Measurements from ENCODE around the gene C19orf73. TPM values are rescaled to one million over a fixed set of nuclear protein-coding genes. Genes with fewer than 3 reads are reported as not detected.
A peak's percentile ranks its signal among the peaks of the same experiment; 100 is the strongest.
"Not testable (repeated sequence)": the region's sequence is repeated elsewhere in the genome, so short reads cannot be mapped to it uniquely, and the experiment has no call there.

C19orf73 gene
- total and polyA plus RNA-seq, 2 donors (not counting 1 experiment from before 2014, with no cell fraction given), result 0.30 to 0.83 TPM

- Histone ChIP-seq H2AFZ (ENCODE audit: low read length) (no peak overlapping the region), H3K4me2 (ENCODE audit: extremely low read depth, insufficient read depth, low read length) (no peak overlapping the region), H3K79me2 (ENCODE audit: control insufficient read depth, insufficient read depth, low read length) (no peaks in the 10 kb centered on the region), H3K36me3 (ENCODE audit: control insufficient read depth, insufficient read depth, low read length) (no peaks in the 10 kb centered on the region), H3K9me3 (ENCODE audit: control insufficient read depth, insufficient read depth, low read depth, low read length) (no peaks in the 10 kb centered on the region), H3K9ac (ENCODE audit: insufficient read depth, low read length) (no peak overlapping the region), H4K20me1 (ENCODE audit: control insufficient read depth, extremely low read depth, insufficient read depth, low read length) (no peaks in the 10 kb centered on the region), H3K4me3 (replicated peaks in 1 of 4; ENCODE audit: control extremely low read depth in 1 of 4, insufficient read depth in 1 of 4, low read depth in 3 of 4, low read length in 4 of 4) (peak overlapping the region in 1 of 4 experiments; percentile 44), H3K27me3 (ENCODE audit: control insufficient read depth, insufficient read depth, low read length) (no peaks in the 10 kb centered on the region), H3K27ac (ENCODE audit: insufficient read depth, low read length) (no peak overlapping the region), H3K4me1 (ENCODE audit: control insufficient read depth, extremely low read depth, insufficient read depth, low read length) (no peaks in the 10 kb centered on the region)
- no peak for TF ChIP-seq CTCF (conservative IDR thresholded peaks at IDR 0.05 in 1 of 2, IDR thresholded peaks at IDR 0.05 in 1 of 2; ENCODE audit: low read depth in 1 of 2, low read length in 2 of 2)
- TF ChIP-seq EZH2 (IDR thresholded peaks at IDR 0.05; ENCODE audit: low read length, missing control alignments), result no peak
- no peak for DNase-seq (ENCODE audit: low read depth in 2 of 2)
These were observed 9.7 kb upstream of the C19orf73 start for GRCh38 chr19:49128545-49129237.

- Histone ChIP-seq H3K4me1 (ENCODE audit: control insufficient read depth, extremely low read depth, insufficient read depth, low read length) (no peaks in the 10 kb centered on the region), H3K36me3 (ENCODE audit: control insufficient read depth, insufficient read depth, low read length) (no peaks in the 10 kb centered on the region), H2AFZ (ENCODE audit: low read length) (peak overlapping the region; percentile 96), H3K27me3 (ENCODE audit: control insufficient read depth, insufficient read depth, low read length) (no peaks in the 10 kb centered on the region), H3K9me3 (ENCODE audit: control insufficient read depth, insufficient read depth, low read depth, low read length) (no peaks in the 10 kb centered on the region), H3K27ac (ENCODE audit: insufficient read depth, low read length) (no peak overlapping the region), H3K79me2 (ENCODE audit: control insufficient read depth, insufficient read depth, low read length) (no peaks in the 10 kb centered on the region), H4K20me1 (ENCODE audit: control insufficient read depth, extremely low read depth, insufficient read depth, low read length) (no peaks in the 10 kb centered on the region), H3K4me3 (replicated peaks in 1 of 4; ENCODE audit: control extremely low read depth in 1 of 4, insufficient read depth in 1 of 4, low read depth in 3 of 4, low read length in 4 of 4) (peak overlapping the region in 3 of 4 experiments; percentile 33 to 44 (median 43)), H3K4me2 (ENCODE audit: extremely low read depth, insufficient read depth, low read length) (peak overlapping the region; percentile 93), H3K9ac (ENCODE audit: insufficient read depth, low read length) (no peak overlapping the region)
- DNase-seq (ENCODE audit: low read depth in 2 of 2), result peak; percentile 92 to 96
- TF ChIP-seq CTCF (conservative IDR thresholded peaks at IDR 0.05 in 1 of 2, IDR thresholded peaks at IDR 0.05 in 1 of 2; ENCODE audit: low read depth in 1 of 2, low read length in 2 of 2) (peak; percentile 6 to 14), EZH2 (IDR thresholded peaks at IDR 0.05; ENCODE audit: low read length, missing control alignments) (no peak)
These were observed 9.0 kb upstream of the C19orf73 start for GRCh38 chr19:49127674-49128544.

GRCh38 chr19:49127225-49127624 lies 8.3 kb upstream of the C19orf73 start:
- not testable (repeated sequence) for H3K36me3 ChIP-seq (ENCODE audit: control insufficient read depth, insufficient read depth, low read length); H3K4me3 ChIP-seq (replicated peaks in 1 of 4; ENCODE audit: control extremely low read depth in 1 of 4, insufficient read depth in 1 of 4, low read depth in 3 of 4, low read length in 4 of 4); DNase-seq (ENCODE audit: low read depth in 2 of 2); H3K27ac ChIP-seq (ENCODE audit: insufficient read depth, low read length); H2AFZ ChIP-seq (ENCODE audit: low read length); H3K4me1 ChIP-seq (ENCODE audit: control insufficient read depth, extremely low read depth, insufficient read depth, low read length); H3K9me3 ChIP-seq (ENCODE audit: control insufficient read depth, insufficient read depth, low read depth, low read length); H4K20me1 ChIP-seq (ENCODE audit: control insufficient read depth, extremely low read depth, insufficient read depth, low read length); H3K27me3 ChIP-seq (ENCODE audit: control insufficient read depth, insufficient read depth, low read length); H3K4me2 ChIP-seq (ENCODE audit: extremely low read depth, insufficient read depth, low read length); H3K9ac ChIP-seq (ENCODE audit: insufficient read depth, low read length); H3K79me2 ChIP-seq (ENCODE audit: control insufficient read depth, insufficient read depth, low read length)
